ENCODE data around the gene PPP1R14B.

The PPP1R14B gene

GRCh38 chr11:64288353-64288750 is 41.6 kb upstream of the PPP1R14B start:
- H3K9me3 ChIP-seq (replicated peaks; ENCODE audit: insufficient read depth, low read length) = no peaks in the 10 kb centered on the region
- peaks cover 14% of the 10 kb centered on the region for H3K79me2 ChIP-seq (ENCODE audit: low read length)
- H4K20me1 ChIP-seq (ENCODE audit: insufficient read depth, low read length) = no peaks in the 10 kb centered on the region
- no peak overlapping the region for H3K4me2 ChIP-seq (ENCODE audit: low read depth, low read length)
- no peak overlapping the region for H3K4me3 ChIP-seq (ENCODE audit: low read length)
- H3K9ac ChIP-seq (ENCODE audit: low read length) = no peak overlapping the region
- peaks cover 27% of the 10 kb centered on the region for H3K27me3 ChIP-seq (replicated peaks; ENCODE audit: insufficient read depth, low read length)
- H2AFZ ChIP-seq (ENCODE audit: low read length) = no peak overlapping the region
- peak; percentile 1 for DNase-seq
- H3F3A ChIP-seq (ENCODE audit: insufficient read depth, low read length) = peaks cover 12% of the 10 kb centered on the region
- no peak overlapping the region for H3K27ac ChIP-seq (ENCODE audit: low read length)
- no peak for TF ChIP-seq EZH2phosphoT487 (IDR thresholded peaks at IDR 0.05; ENCODE audit: low read length)
- no peak for TF ChIP-seq EZH2 (optimal IDR thresholded peaks at IDR 0.05; ENCODE audit: low read depth, low read length)
- no peak for TF ChIP-seq CTCF (IDR thresholded peaks at IDR 0.05; ENCODE audit: low read length)
- no peaks in the 10 kb centered on the region for H3K36me3 ChIP-seq (replicated peaks; ENCODE audit: insufficient read depth, low read length)
- peaks cover 5% of the 10 kb centered on the region for H3K4me1 ChIP-seq (ENCODE audit: low read length)
- no peaks in the 10 kb centered on the region for H3K9me2 ChIP-seq (replicated peaks; ENCODE audit: insufficient read depth, low read length)

GRCh38 chr11:64287676-64288352 is 41.1 kb upstream of the PPP1R14B start:
- no peak overlapping the region for H2AFZ ChIP-seq (ENCODE audit: low read length)
- no peak overlapping the region for H3K27ac ChIP-seq (ENCODE audit: low read length)
- H3K4me3 ChIP-seq (ENCODE audit: low read length) = no peak overlapping the region
- peaks cover 19% of the 10 kb centered on the region for H3K79me2 ChIP-seq (ENCODE audit: low read length)
- no peaks in the 10 kb centered on the region for H3K36me3 ChIP-seq (replicated peaks; ENCODE audit: insufficient read depth, low read length)
- peaks cover 21% of the 10 kb centered on the region for H3K27me3 ChIP-seq (replicated peaks; ENCODE audit: insufficient read depth, low read length)
- no peaks in the 10 kb centered on the region for H3K9me3 ChIP-seq (replicated peaks; ENCODE audit: insufficient read depth, low read length)
- H4K20me1 ChIP-seq (ENCODE audit: insufficient read depth, low read length) = no peaks in the 10 kb centered on the region
- H3K4me2 ChIP-seq (ENCODE audit: low read depth, low read length) = no peak overlapping the region
- TF ChIP-seq EZH2 (optimal IDR thresholded peaks at IDR 0.05; ENCODE audit: low read depth, low read length) = no peak
- no peak for TF ChIP-seq CTCF (IDR thresholded peaks at IDR 0.05; ENCODE audit: low read length)
- no peak for TF ChIP-seq EZH2phosphoT487 (IDR thresholded peaks at IDR 0.05; ENCODE audit: low read length)
- peaks cover 10% of the 10 kb centered on the region for H3K4me1 ChIP-seq (ENCODE audit: low read length)
- H3K9me2 ChIP-seq (replicated peaks; ENCODE audit: insufficient read depth, low read length) = no peaks in the 10 kb centered on the region
- no peak overlapping the region for H3K9ac ChIP-seq (ENCODE audit: low read length)
- peak; percentile 3 for DNase-seq
- peaks cover 12% of the 10 kb centered on the region for H3F3A ChIP-seq (ENCODE audit: insufficient read depth, low read length)

- Histone ChIP-seq H3K27ac (ENCODE audit: low read length) (no peak overlapping the region), H4K20me1 (ENCODE audit: insufficient read depth, low read length) (no peaks in the 10 kb centered on the region), H3K27me3 (replicated peaks; ENCODE audit: insufficient read depth, low read length) (peaks cover 11% of the 10 kb centered on the region), H3K9me3 (replicated peaks; ENCODE audit: insufficient read depth, low read length) (no peaks in the 10 kb centered on the region), H2AFZ (ENCODE audit: low read length) (no peak overlapping the region), H3F3A (ENCODE audit: insufficient read depth, low read length) (peaks cover 12% of the 10 kb centered on the region), H3K4me1 (ENCODE audit: low read length) (peaks cover 10% of the 10 kb centered on the region), H3K79me2 (ENCODE audit: low read length) (peaks cover 29% of the 10 kb centered on the region), H3K9me2 (replicated peaks; ENCODE audit: insufficient read depth, low read length) (no peaks in the 10 kb centered on the region), H3K4me2 (ENCODE audit: low read depth, low read length) (peak overlapping the region; percentile 98; the same call in 1 of the 2 replicates), H3K36me3 (replicated peaks; ENCODE audit: insufficient read depth, low read length) (no peaks in the 10 kb centered on the region), H3K9ac (ENCODE audit: low read length) (no peak overlapping the region), H3K4me3 (ENCODE audit: low read length) (no peak overlapping the region)
- no peak for DNase-seq
- no peak for TF ChIP-seq CTCF (IDR thresholded peaks at IDR 0.05; ENCODE audit: low read length)
- TF ChIP-seq EZH2phosphoT487 (IDR thresholded peaks at IDR 0.05; ENCODE audit: low read length) = no peak
- TF ChIP-seq EZH2 (optimal IDR thresholded peaks at IDR 0.05; ENCODE audit: low read depth, low read length) = no peak
These were observed 40.0 kb upstream of the PPP1R14B start for GRCh38 chr11:64286801-64287159.

Measured in MM.1S (cell line).